HepG2 (cell line): Measurements from ENCODE around the gene ZNF571. TPM values are rescaled to one million over a fixed set of nuclear protein-coding genes. Genes with fewer than 3 reads are reported as not detected.

Experiments
- ATAC-seq: fragments of 200-7000 bp; cut with Tn5 transposase; 3 replicates; pipeline ENCODE4 v1.9.1; 2020; ENCODE audit warnings: mild to moderate bottlenecking, moderate library complexity
- Bru-seq: library from RNA; stranded (reverse); fragments of 400-500 nt; gene quantifications from one replicate; lab custom pipeline; 2021; lab: Mats Ljungman, UMichigan
- BruChase-seq, 2 experiments: library from RNA; stranded (reverse); fragments of 400-500 nt; gene quantifications; one replicate each; lab custom pipeline; 2021; lab: Mats Ljungman, UMichigan
- BruUV-seq: library from RNA; stranded (reverse); fragments of 400-500 nt; replicated peaks from 2 replicates; lab custom pipeline; 2021; lab: Mats Ljungman, UMichigan
- CTCF ChIA-PET: fragments of 300-600 bp; formaldehyde crosslinking; extraction: SDS; loops from one replicate; lab custom pipeline; 2021; ENCODE audit warnings: low total read pairs, inconsistent platforms, low intra/inter-chr PET ratio; lab: Yijun Ruan, JAX
- POLR2A ChIA-PET: fragments of 350-600 bp; sonication (Branson Sonifier 250); formaldehyde crosslinking; loops from one replicate; lab custom pipeline; 2020; ENCODE audit warnings: antibody characterized with exemption, inconsistent platforms; lab: Yijun Ruan, JAX
- DNase-seq: peaks from one replicate; pipeline ENCODE4 v3.0.0-alpha.2; 2015; ENCODE audit warnings: low spot score
- FAIRE-seq: peaks from 3 replicates; lab custom pipeline; 2011; peaks lifted over from hg19 to GRCh38; lab: Jason Lieb, UNC
- H2AFZ ChIP-seq: one replicate; pipeline ENCODE4 v1.6.1; 2011; ENCODE audit warnings: low read length, inconsistent platforms
- H3K27ac ChIP-seq: fragments of 300-600 bp; 3 replicates; pipeline ENCODE4 v1.8.0; 2011; ENCODE audit warnings: mixed run types, mild to moderate bottlenecking, mixed read lengths, low read length, inconsistent platforms; ENCODE audit not compliant: insufficient read depth; ENCODE audit errors: extremely low read length
- H3K27me3 ChIP-seq, 2 experiments: fragments of 200-600 bp in 1 of 2; 2 replicates in 1 of 2; 3 replicates in 1 of 2; pipeline versions ENCODE4 v1.6.0 to v1.8.0; 2011; ENCODE audit warnings: low read length in 2 of 2, mild to moderate bottlenecking in 2 of 2, moderate library complexity in 2 of 2, inconsistent platforms in 1 of 2; ENCODE audit not compliant: insufficient read depth in 2 of 2, control insufficient read depth in 1 of 2
- H3K36me3 ChIP-seq, 2 experiments: fragments of 200-600 bp in 1 of 2; replicated peaks in 1 of 2; 2 replicates in 1 of 2; 3 replicates in 1 of 2; pipeline versions ENCODE4 v1.5.1 to v1.8.0; 2011; ENCODE audit warnings: low read length in 2 of 2, inconsistent platforms in 1 of 2; ENCODE audit not compliant: insufficient read depth in 2 of 2, control insufficient read depth in 1 of 2
- H3K4me1 ChIP-seq: 2 replicates; pipeline ENCODE4 v1.5.1; 2012; ENCODE audit warnings: low read length, inconsistent platforms; ENCODE audit not compliant: insufficient read depth
- H3K4me2 ChIP-seq: 2 replicates; pipeline ENCODE4 v1.6.0; 2011; ENCODE audit warnings: low read depth, low read length, inconsistent platforms
- H3K4me3 ChIP-seq, 3 experiments: fragments of 200-600 bp in 1 of 3; sonication (generic), shearing (Covaris generic) in 1 of 3; replicated peaks in 1 of 3; 2 replicates each; pipeline ENCODE4 v1.5.1; 2011 to 2016; ENCODE audit warnings: low read length in 3 of 3, inconsistent platforms in 2 of 3, low read depth in 2 of 3, mild to moderate bottlenecking in 2 of 3, control low read depth in 1 of 3, mixed read lengths in 1 of 3; ENCODE audit not compliant: insufficient read depth in 1 of 3
- H3K79me2 ChIP-seq: one replicate; pipeline ENCODE4 v1.6.1; 2011; ENCODE audit warnings: low read length, inconsistent platforms; ENCODE audit not compliant: insufficient read depth
- H3K9ac ChIP-seq: 2 replicates; pipeline ENCODE4 v1.6.0; 2011; ENCODE audit warnings: mild to moderate bottlenecking, low read depth, low read length, inconsistent platforms; ENCODE audit not compliant: insufficient read depth
- H3K9me3 ChIP-seq: 2 replicates; pipeline ENCODE4 v1.5.1; 2012; ENCODE audit warnings: mild to moderate bottlenecking, low read length
- H4K20me1 ChIP-seq: 2 replicates; pipeline ENCODE4 v1.6.0; 2011; ENCODE audit warnings: inconsistent platforms, mild to moderate bottlenecking, low read length, moderate library complexity; ENCODE audit not compliant: insufficient read depth
- CCDC6 ChIP-seq: sonication (generic); formaldehyde crosslinking; IDR thresholded peaks from 2 replicates; pipeline ENCODE4 v1.8.1; 2022; ENCODE audit warnings: mild to moderate bottlenecking, missing genetic modification reagents, moderate library complexity
- KMT2A ChIP-seq: sonication (generic); formaldehyde crosslinking; IDR thresholded peaks from 2 replicates; pipeline ENCODE4 v1.4.0; 2020; ENCODE audit warnings: missing genetic modification reagents
- MAFK ChIP-seq, 2 experiments: IDR thresholded peaks in 1 of 2; conservative IDR thresholded peaks in 1 of 2; 2 replicates each; pipeline ENCODE4 v1.6.1; 2011; ENCODE audit warnings: improper control_type of control experiment in 2 of 2, low read length in 2 of 2
- NR2F2 ChIP-seq: IDR thresholded peaks from 2 replicates; pipeline ENCODE4 v1.6.1; 2012; ENCODE audit warnings: low read depth, inconsistent platforms, borderline replicate concordance
- POGZ ChIP-seq: sonication (generic); formaldehyde crosslinking; IDR thresholded peaks from 2 replicates; pipeline ENCODE4 v1.4.0; 2020; ENCODE audit warnings: mild to moderate bottlenecking, missing genetic modification reagents
- SALL1 ChIP-seq: sonication (generic); formaldehyde crosslinking; IDR thresholded peaks from 2 replicates; pipeline ENCODE4 v1.8.0; 2022; ENCODE audit warnings: mild to moderate bottlenecking, missing genetic modification reagents
- SKI ChIP-seq: fragments of 450-650 bp; IDR thresholded peaks from one replicate; pipeline ENCODE4 v1.6.1; 2018; ENCODE audit warnings: mild to moderate bottlenecking; ENCODE audit not compliant: partially characterized antibody
- ZBTB38 ChIP-seq: sonication (generic); formaldehyde crosslinking; IDR thresholded peaks from 2 replicates; pipeline ENCODE4 v1.5.1; 2020; ENCODE audit warnings: mild to moderate bottlenecking, missing genetic modification reagents
- ZNF292 ChIP-seq: sonication (generic); formaldehyde crosslinking; IDR thresholded peaks from 2 replicates; pipeline ENCODE4 v1.8.1; 2022; ENCODE audit warnings: mild to moderate bottlenecking, low read depth, missing genetic modification reagents, borderline replicate concordance
- ZNF546 ChIP-seq: sonication (generic); formaldehyde crosslinking; conservative IDR thresholded peaks from 2 replicates; pipeline ENCODE4 v1.8.1; 2023; ENCODE audit warnings: mild to moderate bottlenecking, missing genetic modification reagents
- ZNF891 ChIP-seq: sonication (generic); formaldehyde crosslinking; IDR thresholded peaks from 2 replicates; pipeline ENCODE4 v1.5.0; 2020; ENCODE audit warnings: mild to moderate bottlenecking, missing genetic modification reagents
- WGBS: methylation state at CpG from one replicate; pipeline ENCODE4 v1.1.6; 2017; ENCODE audit warnings: low lambda C conversion rate; 5-methylcytosine and 5-hydroxymethylcytosine counted together
- in situ Hi-C: cut with HindIII; loops from 2 replicates; pipeline ENCODE4 v1.10.0; 2017; ENCODE audit warnings: low pct_unique_long_range_greater_than_20kb; ENCODE audit not compliant: extremely low pct_ligation_motif_present
- intact Hi-C: fragments of 100-400 bp; cut with micrococcal nuclease; formaldehyde crosslinking; loops from one replicate; pipeline ENCODE4 v1.10.0; 2022; ENCODE audit not compliant: unreplicated experiment
- long read RNA-seq, 2 experiments: library from RNA in 1 of 2; library from polyadenylated mRNA in 1 of 2; stranded (forward) in 1 of 2; unstranded in 1 of 2; transcript quantifications; one replicate each; pipeline ENCODE4 v2.0.0, GENCODE V29; 2019 to 2022
- polyA minus RNA-seq, 3 experiments: library from RNA; depleted of rRNA, polyadenylated mRNA; stranded (reverse); fragments of >200 nt; gene quantifications; 2 replicates each; pipeline ENCODE4 v1.2.3, GENCODE V29; 2011; ENCODE audit warnings: low replicate concordance in 1 of 3
- polyA plus RNA-seq, 8 experiments: library from polyadenylated mRNA; depleted of rRNA in 3 of 8; stranded (reverse) in 7 of 8; unstranded in 1 of 8; fragments of >200 nt; fragmentation: Illumina TruSeq in 4 of 8; extraction: Trizol in 4 of 8; gene quantifications; 2 replicates each; pipeline versions ENCODE4 v1.2.1 to v1.2.3, GENCODE V29; 2011 to 2016; ENCODE audit warnings: low read depth in 4 of 8, missing spikeins in 1 of 8, mixed read lengths in 1 of 8; ENCODE audit not compliant: insufficient read depth in 1 of 8
- total RNA-seq, 5 experiments: library from RNA; depleted of rRNA; stranded (reverse); fragments of >200 nt; fragmentation: Illumina TruSeq; extraction: Trizol; gene quantifications; 2 replicates each; pipeline ENCODE4 v1.2.3, GENCODE V29; 2016; ENCODE audit warnings: low read depth in 1 of 5
- TF ChIP-seq, protein P1 (sequence below): IDR thresholded peaks from 2 replicates; pipeline ENCODE4 v1.4.0; 2020; ENCODE audit warnings: mild to moderate bottlenecking, missing genetic modification reagents
- TF ChIP-seq, protein P2 (sequence below): IDR thresholded peaks from 2 replicates; pipeline ENCODE4 v1.6.1; 2016; ENCODE audit warnings: missing compliant biosample characterization, missing genetic modification reagents, borderline replicate concordance

Gene ZNF571
- total RNA-seq (2016; rRNA removed; fragmentation: Illumina TruSeq; extraction: Trizol), result 1.9 and 4.0 TPM in 2 replicates
- total RNA-seq (2016; cell fraction: cytosol; rRNA removed; fragmentation: Illumina TruSeq; extraction: Trizol; ENCODE audit: low read depth), result 1.5 and 2.1 TPM in 2 replicates
- total RNA-seq (2016; cell fraction: insoluble cytoplasmic fraction; rRNA removed; fragmentation: Illumina TruSeq; extraction: Trizol), result 2.9 and 3.0 TPM in 2 replicates
- 1.7 and 2.0 TPM in 2 replicates for total RNA-seq (2016; cell fraction: membrane; rRNA removed; fragmentation: Illumina TruSeq; extraction: Trizol)
- 2.9 and 3.0 TPM in 2 replicates for total RNA-seq (2016; cell fraction: nucleus; rRNA removed; fragmentation: Illumina TruSeq; extraction: Trizol)
- 1.3 and 1.6 TPM in 2 replicates for polyA plus RNA-seq (2011; rRNA removed)
- 0.35 and 3.4 TPM in 2 replicates for polyA plus RNA-seq (2011; cell fraction: cytosol; rRNA removed)
- 1.6 and 2.5 TPM in 2 replicates for polyA plus RNA-seq (2011; cell fraction: nucleus; rRNA removed)
- 1.9 and 2.3 TPM in 2 replicates for polyA plus RNA-seq (2012)
- 0.14 and 0.16 TPM in 2 replicates for polyA plus RNA-seq (2016; cell fraction: cytosol; fragmentation: Illumina TruSeq; extraction: Trizol; ENCODE audit: low read depth)
- polyA plus RNA-seq (2016; cell fraction: insoluble cytoplasmic fraction; fragmentation: Illumina TruSeq; extraction: Trizol; ENCODE audit: low read depth), result 1.8 and 1.9 TPM in 2 replicates
- polyA plus RNA-seq (2016; cell fraction: membrane; fragmentation: Illumina TruSeq; extraction: Trizol; ENCODE audit: low read depth), result 0.49 and 0.65 TPM in 2 replicates
- polyA plus RNA-seq (2016; cell fraction: nucleus; fragmentation: Illumina TruSeq; extraction: Trizol; ENCODE audit: insufficient read depth, low read depth), result 3.9 and 5.1 TPM in 2 replicates
- polyA minus RNA-seq (2011; rRNA and poly(A)+ RNA removed; ENCODE audit: low replicate concordance), result 2.5 and 5.2 TPM in 2 replicates
- 1.4 and 1.5 TPM in 2 replicates for polyA minus RNA-seq (2011; cell fraction: cytosol; rRNA and poly(A)+ RNA removed)
- 4.2 and 8.8 TPM in 2 replicates for polyA minus RNA-seq (2011; cell fraction: nucleus; rRNA and poly(A)+ RNA removed)
- percentile 47 among the genes with signal in this experiment for Bru-seq, nascent RNA
- BruChase-seq, experiment 1, labeled RNA remaining after a 6-hour chase, result percentile 47 among the genes with signal in this experiment
- percentile 51 among the genes with signal in this experiment for BruChase-seq, experiment 2, labeled RNA remaining after a 2-hour chase
- long read RNA-seq, experiment 1, result 0 reads
- long read RNA-seq, experiment 2, partial matches to known transcripts, result 0 of 2 reads
- long read RNA-seq, experiment 2, other reads (novel, unspliced or antisense), result 2 of 2 reads

DNA sequence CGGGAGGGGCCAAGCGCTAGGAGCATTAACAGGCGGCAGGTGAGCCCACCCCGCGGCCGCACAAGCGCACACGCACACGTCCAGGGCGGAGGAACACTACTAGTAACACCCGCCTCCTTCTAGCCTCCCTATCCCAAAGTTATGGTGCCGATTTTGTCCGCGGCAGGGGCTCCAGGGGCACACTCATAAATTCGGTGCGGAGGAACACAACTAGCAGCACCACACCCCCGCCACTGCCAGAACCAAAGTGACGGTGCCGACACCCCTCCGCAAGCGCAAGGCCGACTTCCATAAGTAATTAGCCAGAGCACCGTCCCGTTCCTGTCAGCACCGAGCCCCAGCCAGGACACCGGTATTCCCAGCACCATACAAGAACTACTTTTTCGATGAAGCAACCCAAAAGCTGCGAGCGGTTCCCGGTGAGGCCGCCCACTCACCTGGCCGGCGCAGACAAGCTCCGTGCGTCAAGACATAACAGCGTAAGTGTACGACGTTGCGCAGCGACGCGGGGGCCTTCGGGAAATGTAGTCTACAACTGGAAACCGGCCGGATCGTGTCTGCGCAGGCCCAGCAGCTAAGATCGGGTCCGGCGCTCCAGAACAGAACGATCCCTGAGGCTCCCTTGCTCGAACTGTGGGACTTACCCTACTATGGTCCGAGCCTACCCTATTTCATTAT, at the start of gene ZNF571, which contains the start of gene ZNF540:
ZNF571 (minus strand) TSS at position 489 of the 678 bp plus-strand sequence. CDS start 8,116 bp downstream, outside the sequence.
ZNF540 (plus strand) TSS at position 573 of the 678 bp plus-strand sequence. CDS start 3,572 bp downstream, outside the sequence.
- Histone ChIP-seq H3K4me1 (peaks cover 14% of the 10 kb centered on the region; the same call in 1 of the 2 replicates), H3K9ac (peak within 1 kb of the TSS; percentile 71), H3K4me2 (peak within 1 kb of the TSS; percentile 93), H3K79me2 (no peaks in the 10 kb centered on the region), H3K36me3 (no peaks in the 10 kb centered on the region), H4K20me1 (no peaks in the 10 kb centered on the region), H3K27ac (peak within 1 kb of the TSS; percentile 73), H3K27me3 (no peaks in the 10 kb centered on the region; a peak in 1 of 5 replicates), H3K9me3 (peaks cover 11% of the 10 kb centered on the region; the same call in 1 of the 2 replicates), H3K4me3 (peak within 1 kb of the TSS; percentile 70 to 96 (median 88)), H2AFZ (peak within 1 kb of the TSS; percentile 90)
- ChIA-PET CTCF (no interaction called here), POLR2A (interaction anchor here (0.7 to 1.9 kb wide), 19 partner anchors 58 to 1216 kb away, joined by 3 to 11 read pairs (median 4); partner anchors contain the start of genes SIPA1L3, WDR87, ZFP30 and ZNF260)
- DNase-seq (peak; percentile 90), ATAC-seq (peak; percentile 99), FAIRE-seq (peak; percentile 83)
- intact Hi-C loops, result loop anchor here (2.0 to 5.0 kb wide), 2 partner anchors 63 to 128 kb away; partner anchors contain the start of genes ZFP30 and ZNF569
- WGBS, result 0% methylated on average over 1 of the region's 53 CpGs
- in situ Hi-C loops, result no loop called here
- no TSS peak for BruUV-seq
- no peak for TF ChIP-seq MAFK (conservative IDR thresholded peaks at IDR 0.05 in 1 of 2, IDR thresholded peaks at IDR 0.05 in 1 of 2; ENCODE audit: low read length in 2 of 2)
- peak; percentile 40; the same call in 1 of the 2 replicates for TF ChIP-seq ZNF546 (CRISPR knock-in tag)
- TF ChIP-seq POGZ, result peak; percentile 76
- peak; percentile 64; the same call in 1 of the 2 replicates for TF ChIP-seq ZNF292 (CRISPR knock-in tag)
- 0 out of 2 replicates have a peak, but pooled peaks have one; percentile 69 for TF ChIP-seq ZNF891 (CRISPR knock-in tag)
- TF ChIP-seq NR2F2, result peak; percentile 35; the same call in 1 of the 2 replicates
- TF ChIP-seq KMT2A, result peak; percentile 77
- TF ChIP-seq CCDC6 (CRISPR knock-in tag), result no peak
- TF ChIP-seq, protein P1, sequence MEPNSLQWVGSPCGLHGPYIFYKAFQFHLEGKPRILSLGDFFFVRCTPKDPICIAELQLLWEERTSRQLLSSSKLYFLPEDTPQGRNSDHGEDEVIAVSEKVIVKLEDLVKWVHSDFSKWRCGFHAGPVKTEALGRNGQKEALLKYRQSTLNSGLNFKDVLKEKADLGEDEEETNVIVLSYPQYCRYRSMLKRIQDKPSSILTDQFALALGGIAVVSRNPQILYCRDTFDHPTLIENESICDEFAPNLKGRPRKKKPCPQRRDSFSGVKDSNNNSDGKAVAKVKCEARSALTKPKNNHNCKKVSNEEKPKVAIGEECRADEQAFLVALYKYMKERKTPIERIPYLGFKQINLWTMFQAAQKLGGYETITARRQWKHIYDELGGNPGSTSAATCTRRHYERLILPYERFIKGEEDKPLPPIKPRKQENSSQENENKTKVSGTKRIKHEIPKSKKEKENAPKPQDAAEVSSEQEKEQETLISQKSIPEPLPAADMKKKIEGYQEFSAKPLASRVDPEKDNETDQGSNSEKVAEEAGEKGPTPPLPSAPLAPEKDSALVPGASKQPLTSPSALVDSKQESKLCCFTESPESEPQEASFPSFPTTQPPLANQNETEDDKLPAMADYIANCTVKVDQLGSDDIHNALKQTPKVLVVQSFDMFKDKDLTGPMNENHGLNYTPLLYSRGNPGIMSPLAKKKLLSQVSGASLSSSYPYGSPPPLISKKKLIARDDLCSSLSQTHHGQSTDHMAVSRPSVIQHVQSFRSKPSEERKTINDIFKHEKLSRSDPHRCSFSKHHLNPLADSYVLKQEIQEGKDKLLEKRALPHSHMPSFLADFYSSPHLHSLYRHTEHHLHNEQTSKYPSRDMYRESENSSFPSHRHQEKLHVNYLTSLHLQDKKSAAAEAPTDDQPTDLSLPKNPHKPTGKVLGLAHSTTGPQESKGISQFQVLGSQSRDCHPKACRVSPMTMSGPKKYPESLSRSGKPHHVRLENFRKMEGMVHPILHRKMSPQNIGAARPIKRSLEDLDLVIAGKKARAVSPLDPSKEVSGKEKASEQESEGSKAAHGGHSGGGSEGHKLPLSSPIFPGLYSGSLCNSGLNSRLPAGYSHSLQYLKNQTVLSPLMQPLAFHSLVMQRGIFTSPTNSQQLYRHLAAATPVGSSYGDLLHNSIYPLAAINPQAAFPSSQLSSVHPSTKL (CRISPR knock-in tag), result peak; percentile 17; the same call in 1 of the 2 replicates
- TF ChIP-seq ZBTB38, result peak; percentile 21; the same call in 1 of the 2 replicates
- peak; percentile 43; the same call in 1 of the 2 replicates for TF ChIP-seq SALL1
- TF ChIP-seq SKI, result no peak
- TF ChIP-seq, protein P2, sequence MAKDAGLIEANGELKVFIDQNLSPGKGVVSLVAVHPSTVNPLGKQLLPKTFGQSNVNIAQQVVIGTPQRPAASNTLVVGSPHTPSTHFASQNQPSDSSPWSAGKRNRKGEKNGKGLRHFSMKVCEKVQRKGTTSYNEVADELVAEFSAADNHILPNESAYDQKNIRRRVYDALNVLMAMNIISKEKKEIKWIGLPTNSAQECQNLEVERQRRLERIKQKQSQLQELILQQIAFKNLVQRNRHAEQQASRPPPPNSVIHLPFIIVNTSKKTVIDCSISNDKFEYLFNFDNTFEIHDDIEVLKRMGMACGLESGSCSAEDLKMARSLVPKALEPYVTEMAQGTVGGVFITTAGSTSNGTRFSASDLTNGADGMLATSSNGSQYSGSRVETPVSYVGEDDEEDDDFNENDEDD (CRISPR knock-in tag), result peak; percentile 11; the same call in 1 of the 2 replicates
